HepG2 (cell line): ENCODE measurements around the gene NWD2. TPM values are rescaled to one million over a fixed set of nuclear protein-coding genes. Genes with fewer than 3 reads are reported as not detected.
A peak's percentile ranks its signal among the peaks of the same experiment; 100 is the strongest.

Experiments used
- ATAC-seq: fragments of 200-7000 bp; cut with Tn5 transposase; 3 replicates; pipeline ENCODE4 v1.9.1; 2020; ENCODE audit warnings: mild to moderate bottlenecking, moderate library complexity
- BruUV-seq: library from RNA; stranded (reverse); fragments of 400-500 nt; replicated peaks from 2 replicates; lab custom pipeline; 2021; lab: Mats Ljungman, UMichigan
- CTCF ChIA-PET: fragments of 300-600 bp; formaldehyde crosslinking; extraction: SDS; loops from one replicate; lab custom pipeline; 2021; ENCODE audit warnings: low total read pairs, inconsistent platforms, low intra/inter-chr PET ratio; lab: Yijun Ruan, JAX
- POLR2A ChIA-PET: fragments of 350-600 bp; sonication (Branson Sonifier 250); formaldehyde crosslinking; loops from one replicate; lab custom pipeline; 2020; ENCODE audit warnings: antibody characterized with exemption, inconsistent platforms; lab: Yijun Ruan, JAX
- DNase-seq: peaks from one replicate; pipeline ENCODE4 v3.0.0-alpha.2; 2015; ENCODE audit warnings: low spot score
- FAIRE-seq: peaks from 3 replicates; lab custom pipeline; 2011; peaks lifted over from hg19 to GRCh38; lab: Jason Lieb, UNC
- H2AFZ ChIP-seq: one replicate; pipeline ENCODE4 v1.6.1; 2011; ENCODE audit warnings: low read length, inconsistent platforms
- H3K27ac ChIP-seq: fragments of 300-600 bp; 3 replicates; pipeline ENCODE4 v1.8.0; 2011; ENCODE audit warnings: mixed run types, mild to moderate bottlenecking, mixed read lengths, low read length, inconsistent platforms; ENCODE audit not compliant: insufficient read depth; ENCODE audit errors: extremely low read length
- H3K27me3 ChIP-seq, 2 experiments: fragments of 200-600 bp in 1 of 2; 2 replicates in 1 of 2; 3 replicates in 1 of 2; pipeline versions ENCODE4 v1.6.0 to v1.8.0; 2011; ENCODE audit warnings: low read length in 2 of 2, mild to moderate bottlenecking in 2 of 2, moderate library complexity in 2 of 2, inconsistent platforms in 1 of 2; ENCODE audit not compliant: insufficient read depth in 2 of 2, control insufficient read depth in 1 of 2
- H3K36me3 ChIP-seq, 2 experiments: fragments of 200-600 bp in 1 of 2; replicated peaks in 1 of 2; 2 replicates in 1 of 2; 3 replicates in 1 of 2; pipeline versions ENCODE4 v1.5.1 to v1.8.0; 2011; ENCODE audit warnings: low read length in 2 of 2, inconsistent platforms in 1 of 2; ENCODE audit not compliant: insufficient read depth in 2 of 2, control insufficient read depth in 1 of 2
- H3K4me1 ChIP-seq: 2 replicates; pipeline ENCODE4 v1.5.1; 2012; ENCODE audit warnings: low read length, inconsistent platforms; ENCODE audit not compliant: insufficient read depth
- H3K4me2 ChIP-seq: 2 replicates; pipeline ENCODE4 v1.6.0; 2011; ENCODE audit warnings: low read depth, low read length, inconsistent platforms
- H3K4me3 ChIP-seq, 3 experiments: fragments of 200-600 bp in 1 of 3; sonication (generic), shearing (Covaris generic) in 1 of 3; replicated peaks in 1 of 3; 2 replicates each; pipeline ENCODE4 v1.5.1; 2011 to 2016; ENCODE audit warnings: low read length in 3 of 3, inconsistent platforms in 2 of 3, low read depth in 2 of 3, mild to moderate bottlenecking in 2 of 3, control low read depth in 1 of 3, mixed read lengths in 1 of 3; ENCODE audit not compliant: insufficient read depth in 1 of 3
- H3K79me2 ChIP-seq: one replicate; pipeline ENCODE4 v1.6.1; 2011; ENCODE audit warnings: low read length, inconsistent platforms; ENCODE audit not compliant: insufficient read depth
- H3K9ac ChIP-seq: 2 replicates; pipeline ENCODE4 v1.6.0; 2011; ENCODE audit warnings: mild to moderate bottlenecking, low read depth, low read length, inconsistent platforms; ENCODE audit not compliant: insufficient read depth
- H3K9me3 ChIP-seq: 2 replicates; pipeline ENCODE4 v1.5.1; 2012; ENCODE audit warnings: mild to moderate bottlenecking, low read length
- H4K20me1 ChIP-seq: 2 replicates; pipeline ENCODE4 v1.6.0; 2011; ENCODE audit warnings: inconsistent platforms, mild to moderate bottlenecking, low read length, moderate library complexity; ENCODE audit not compliant: insufficient read depth
- CREB1 ChIP-seq, 2 experiments: fragments of 450-650 bp in 1 of 2; IDR thresholded peaks; 2 replicates each; pipeline ENCODE4 v1.6.1; 2016 to 2017; ENCODE audit warnings: control low read depth in 1 of 2, mild to moderate bottlenecking in 1 of 2, missing compliant biosample characterization in 1 of 2, missing genetic modification characterization in 1 of 2
- ELK4 ChIP-seq: sonication (generic); formaldehyde crosslinking; IDR thresholded peaks from 2 replicates; pipeline ENCODE4 v1.9.0; 2021; ENCODE audit warnings: missing genetic modification reagents, borderline replicate concordance
- HNF1A ChIP-seq, 2 experiments: sonication (generic) in 1 of 2; formaldehyde crosslinking in 1 of 2; IDR thresholded peaks; 2 replicates each; pipeline versions ENCODE4 v1.4.0 to v1.6.1; 2016 to 2020; ENCODE audit warnings: borderline replicate concordance in 1 of 2, low read depth in 1 of 2, mild to moderate bottlenecking in 1 of 2, missing genetic modification reagents in 1 of 2
- RBM22 ChIP-seq: fragments of 200-400 bp; formaldehyde crosslinking; optimal IDR thresholded peaks from 2 replicates; pipeline ENCODE3; 2017; ENCODE audit warnings: mild to moderate bottlenecking, low read length, moderate library complexity
- THAP9 ChIP-seq: sonication (generic); formaldehyde crosslinking; IDR thresholded peaks from 2 replicates; pipeline ENCODE4; 2020; ENCODE audit warnings: missing genetic modification reagents, mild to moderate bottlenecking, borderline replicate concordance
- WGBS: methylation state at CpG from one replicate; pipeline ENCODE4 v1.1.6; 2017; ENCODE audit warnings: low lambda C conversion rate; 5-methylcytosine and 5-hydroxymethylcytosine counted together
- in situ Hi-C: cut with HindIII; loops from 2 replicates; pipeline ENCODE4 v1.10.0; 2017; ENCODE audit warnings: low pct_unique_long_range_greater_than_20kb; ENCODE audit not compliant: extremely low pct_ligation_motif_present
- intact Hi-C: fragments of 100-400 bp; cut with micrococcal nuclease; formaldehyde crosslinking; loops from one replicate; pipeline ENCODE4 v1.10.0; 2022; ENCODE audit not compliant: unreplicated experiment
- polyA plus RNA-seq, 8 experiments: library from polyadenylated mRNA; depleted of rRNA in 3 of 8; stranded (reverse) in 7 of 8; unstranded in 1 of 8; fragments of >200 nt; fragmentation: Illumina TruSeq in 4 of 8; extraction: Trizol in 4 of 8; gene quantifications; 2 replicates each; pipeline versions ENCODE4 v1.2.1 to v1.2.3, GENCODE V29; 2011 to 2016; ENCODE audit warnings: low read depth in 4 of 8, missing spikeins in 1 of 8, mixed read lengths in 1 of 8; ENCODE audit not compliant: insufficient read depth in 1 of 8
- total RNA-seq, 5 experiments: library from RNA; depleted of rRNA; stranded (reverse); fragments of >200 nt; fragmentation: Illumina TruSeq; extraction: Trizol; gene quantifications; 2 replicates each; pipeline ENCODE4 v1.2.3, GENCODE V29; 2016; ENCODE audit warnings: low read depth in 1 of 5

Gene NWD2
- total and polyA plus RNA-seq, 2 of the 13 experiments (the other 11 are each of a cell fraction or from before 2014, with no cell fraction given) = not detected

- TF ChIP-seq THAP9 (CRISPR knock-in tag) (no peak), ELK4 (CRISPR knock-in tag) (no peak)
These were observed 245.2 kb downstream of the NWD2 start (continued) for GRCh38 chr4:37489697-37490096.

GRCh38 chr4:37490391-37491347 is 246.1 kb downstream of the NWD2 start:
- Histone ChIP-seq H2AFZ (no peak overlapping the region), H4K20me1 (no peaks in the 10 kb centered on the region), H3K4me2 (peak overlapping the region; percentile 32; the same call in 1 of the 2 replicates), H3K9ac (no peak overlapping the region), H3K9me3 (no peaks in the 10 kb centered on the region), H3K27me3 (no peaks in the 10 kb centered on the region), H3K79me2 (no peaks in the 10 kb centered on the region), H3K27ac (no peak overlapping the region), H3K4me1 (peaks cover 7% of the 10 kb centered on the region), H3K4me3 (no peak overlapping the region), H3K36me3 (no peaks in the 10 kb centered on the region)
- FAIRE-seq (no peak), DNase-seq (peak; percentile 3), ATAC-seq (peak; percentile 43; the same call in 1 of the 3 replicates)
- BruUV-seq = no TSS peak
- WGBS = 16% methylated on average over 9 of the region's 9 CpGs
- in situ Hi-C loops = no loop called here
- POLR2A ChIA-PET = no interaction called here
- TF ChIP-seq RBM22 = no peak
- peak; percentile 43 for TF ChIP-seq CREB1 (IDR thresholded peaks at IDR 0.05)
- TF ChIP-seq CREB1 (CRISPR knock-in tag; IDR thresholded peaks at IDR 0.05) = 0 out of 2 replicates have a peak, but pooled peaks have one; percentile 19
- TF ChIP-seq HNF1A (IDR thresholded peaks at IDR 0.05; ENCODE audit: low read depth) = peak; percentile 11; the same call in 1 of the 2 replicates
- no peak for TF ChIP-seq HNF1A (CRISPR knock-in tag; IDR thresholded peaks at IDR 0.05; ENCODE audit: borderline replicate concordance)
- CTCF ChIA-PET = no interaction called here
- intact Hi-C loops = no loop called here
